Subcutaneous adipose tissue (tissue), 4 donors: ENCODE results near the gene FTO. TPM values are rescaled to one million over a fixed set of nuclear protein-coding genes. Genes with fewer than 3 reads are reported as not detected.

Source experiments
- total RNA-seq, 4 donors: library from RNA; depleted of rRNA; stranded (reverse); fragments of >200 nt; gene quantifications; one replicate each; pipeline ENCODE4 v1.1.0, GENCODE V29; 2016
- TF ChIP-seq, protein P1 (sequence below): fragments of 450-650 bp; IDR thresholded peaks from one replicate; pipeline ENCODE4 v1.5.1; 2016; ENCODE audit warnings: low read depth, mild to moderate bottlenecking, control low read depth, antibody characterized with exemption, moderate library complexity

The FTO gene
- total RNA-seq, 4 donors from 2014 or later, result 74.3 to 102 (median 90.9) TPM

DNA sequence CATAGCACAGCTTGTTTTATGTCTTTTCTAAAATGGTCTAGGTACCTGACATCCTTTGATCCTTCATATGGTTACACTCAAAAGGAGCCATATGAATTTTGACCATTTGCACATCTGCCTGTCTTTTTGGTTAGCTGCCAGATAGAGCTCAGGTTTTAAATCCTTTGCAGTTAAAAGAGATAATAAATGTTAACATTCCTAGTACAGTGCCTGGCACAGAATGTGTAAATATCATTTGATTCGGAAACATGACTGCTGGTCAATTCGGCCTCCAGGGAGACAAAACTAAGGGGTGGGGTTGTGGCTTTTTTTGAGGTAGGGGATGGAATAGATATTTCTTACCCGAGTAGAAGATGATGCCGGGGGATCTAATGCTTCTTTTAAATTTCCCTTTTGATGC lies 64.2 kb downstream of the FTO start:
- TF ChIP-seq, protein P1, sequence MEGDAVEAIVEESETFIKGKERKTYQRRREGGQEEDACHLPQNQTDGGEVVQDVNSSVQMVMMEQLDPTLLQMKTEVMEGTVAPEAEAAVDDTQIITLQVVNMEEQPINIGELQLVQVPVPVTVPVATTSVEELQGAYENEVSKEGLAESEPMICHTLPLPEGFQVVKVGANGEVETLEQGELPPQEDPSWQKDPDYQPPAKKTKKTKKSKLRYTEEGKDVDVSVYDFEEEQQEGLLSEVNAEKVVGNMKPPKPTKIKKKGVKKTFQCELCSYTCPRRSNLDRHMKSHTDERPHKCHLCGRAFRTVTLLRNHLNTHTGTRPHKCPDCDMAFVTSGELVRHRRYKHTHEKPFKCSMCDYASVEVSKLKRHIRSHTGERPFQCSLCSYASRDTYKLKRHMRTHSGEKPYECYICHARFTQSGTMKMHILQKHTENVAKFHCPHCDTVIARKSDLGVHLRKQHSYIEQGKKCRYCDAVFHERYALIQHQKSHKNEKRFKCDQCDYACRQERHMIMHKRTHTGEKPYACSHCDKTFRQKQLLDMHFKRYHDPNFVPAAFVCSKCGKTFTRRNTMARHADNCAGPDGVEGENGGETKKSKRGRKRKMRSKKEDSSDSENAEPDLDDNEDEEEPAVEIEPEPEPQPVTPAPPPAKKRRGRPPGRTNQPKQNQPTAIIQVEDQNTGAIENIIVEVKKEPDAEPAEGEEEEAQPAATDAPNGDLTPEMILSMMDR, result no peak

DNA sequence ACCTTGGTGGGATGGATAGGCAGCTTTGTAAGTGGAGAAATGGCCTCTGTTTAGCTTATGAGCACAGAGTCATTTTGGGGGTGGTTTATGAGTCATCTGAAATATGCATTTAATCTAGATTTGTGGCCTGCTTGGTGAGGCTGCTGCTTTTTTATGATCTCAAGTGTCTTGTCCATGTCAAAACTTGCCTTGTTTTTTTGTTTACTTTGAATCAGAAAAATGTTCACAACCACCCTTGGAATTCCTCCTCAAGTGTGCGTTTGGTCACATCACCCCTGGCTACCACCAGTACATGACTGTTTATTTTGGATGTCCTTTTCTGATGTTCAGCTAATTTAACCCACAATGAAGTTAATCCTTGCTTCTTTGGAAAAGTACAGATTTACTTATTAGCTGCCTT lies 64.6 kb downstream of the FTO start:
- TF ChIP-seq, protein P1, result no peak

DNA sequence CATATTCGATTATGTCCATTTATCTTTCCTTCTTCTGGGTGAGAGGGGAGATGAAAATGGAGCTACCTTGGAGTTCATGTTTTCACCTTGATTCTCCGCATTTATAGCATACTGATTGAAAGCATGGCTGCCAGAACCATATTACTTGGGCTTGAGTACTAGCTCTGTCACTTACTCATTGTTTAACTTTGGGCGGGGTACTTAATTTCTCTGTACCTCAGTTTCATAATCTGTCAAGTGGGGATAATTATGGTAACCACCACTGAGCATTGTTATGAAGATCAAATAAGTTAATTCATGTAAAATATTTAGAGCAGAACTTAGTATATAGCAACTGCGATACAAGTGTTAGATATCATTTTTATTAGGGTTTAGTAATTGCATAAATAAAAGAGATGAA lies 65.2 kb downstream of the FTO start:
- TF ChIP-seq, protein P1, result no peak

DNA sequence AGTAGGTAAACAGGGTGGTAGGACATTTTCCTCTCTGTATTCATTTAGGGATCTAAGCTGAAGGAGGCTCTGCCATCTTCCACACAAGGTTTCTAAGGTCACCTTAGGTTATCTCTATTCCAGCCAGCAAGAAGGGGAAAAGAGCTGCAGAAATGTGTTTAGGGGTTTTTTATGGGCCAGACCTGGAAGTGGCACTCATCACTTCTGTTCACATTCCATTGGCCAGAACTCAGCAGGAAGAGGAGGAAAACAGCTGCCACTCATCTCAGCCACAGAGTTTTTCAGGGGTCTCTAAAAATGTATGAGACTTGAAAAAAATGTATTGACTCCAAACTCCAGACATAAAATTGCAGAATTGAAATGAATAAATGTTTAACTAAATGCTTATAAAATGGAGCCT lies 65.8 kb downstream of the FTO start:
- TF ChIP-seq, protein P1, result no peak

DNA sequence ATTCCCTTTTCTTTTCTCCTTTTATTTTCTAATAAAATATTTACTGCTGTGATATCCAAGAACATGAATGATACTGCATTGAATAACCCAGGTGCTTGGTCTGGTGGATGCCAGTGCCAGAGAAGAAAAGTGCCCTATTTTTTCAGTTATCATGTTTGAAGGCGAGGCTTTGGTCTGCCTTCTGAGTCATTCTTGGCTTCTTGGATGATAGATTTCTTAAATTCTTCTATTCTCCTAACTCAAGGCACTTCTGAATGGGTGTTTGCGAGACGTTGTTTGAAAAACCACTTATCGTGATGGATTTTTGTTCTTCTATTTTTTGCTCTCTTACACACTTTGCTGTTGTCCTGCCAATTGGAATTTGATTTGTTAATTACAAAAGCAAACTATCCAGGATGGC lies 66.7 kb downstream of the FTO start:
- TF ChIP-seq, protein P1, result no peak

DNA sequence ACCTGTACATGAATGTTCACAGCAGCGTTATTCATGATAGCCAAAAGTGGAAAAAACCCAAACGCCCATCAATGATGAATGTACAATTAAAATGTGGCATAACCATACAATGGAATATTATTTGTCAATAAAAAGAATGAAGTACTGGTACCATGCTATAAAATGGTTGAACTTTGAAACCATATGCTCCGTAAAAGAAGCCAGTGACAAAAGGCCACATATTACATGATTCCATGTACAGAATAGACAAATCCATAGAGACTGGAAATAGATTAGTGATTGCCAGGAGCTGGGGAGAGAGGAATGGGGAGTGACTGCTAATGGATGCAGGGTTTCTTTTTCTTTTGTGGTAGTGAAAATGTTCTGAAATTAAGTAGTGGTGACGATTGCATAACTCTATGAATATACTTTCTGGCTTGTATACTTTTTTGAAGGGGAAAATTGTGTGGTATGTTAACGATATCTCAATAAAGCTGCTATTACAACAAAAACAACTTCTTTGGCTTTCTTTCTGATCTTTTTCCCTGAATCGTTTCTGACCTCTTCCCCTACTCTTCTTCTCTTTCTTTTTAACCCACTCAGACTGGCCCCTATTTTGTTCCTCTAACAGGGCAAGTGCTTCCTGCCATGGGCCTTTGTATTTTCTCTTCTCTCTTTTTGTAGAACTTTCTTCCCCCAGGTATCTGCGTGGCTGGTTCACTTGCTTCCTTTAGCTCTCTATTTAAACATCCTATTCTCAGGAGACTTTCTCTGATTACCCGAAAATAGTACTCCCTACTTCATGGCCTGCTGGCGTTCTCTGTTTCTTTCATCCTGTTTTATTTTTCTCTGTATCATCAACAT lies 67.9 kb downstream of the FTO start:
- TF ChIP-seq, protein P1, result no peak

DNA sequence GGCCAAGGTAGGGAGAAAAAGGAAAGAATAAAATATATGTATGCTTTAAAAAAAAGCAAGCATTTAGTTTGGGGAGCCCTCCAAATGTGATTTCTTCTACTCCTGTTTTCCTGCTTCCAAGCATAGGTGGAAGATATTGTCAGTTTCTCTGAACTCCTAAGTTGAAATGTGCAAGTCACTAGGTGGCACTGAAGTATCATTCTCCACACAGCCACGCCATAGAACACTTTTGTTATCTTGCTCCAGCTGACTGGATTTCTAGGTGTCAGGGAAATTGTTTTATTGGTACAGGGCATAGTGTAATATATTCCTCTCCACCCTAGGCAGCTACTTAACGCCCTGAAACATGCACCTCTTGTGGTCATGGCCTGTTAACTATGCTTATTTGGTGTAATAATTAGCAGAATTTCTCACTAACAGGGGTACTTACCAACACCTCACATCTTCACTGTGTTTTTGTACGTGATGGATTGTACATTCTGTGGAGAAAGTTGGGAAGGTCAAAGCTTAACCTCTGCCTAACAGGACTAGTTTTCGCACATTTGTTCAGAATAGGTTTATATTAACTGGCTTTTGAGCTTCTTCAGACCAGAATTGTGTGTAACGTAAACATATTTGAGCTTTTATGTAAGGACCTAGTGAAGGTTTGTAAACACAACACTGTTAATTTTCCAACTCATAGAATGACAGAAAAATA lies 69.3 kb downstream of the FTO start:
- TF ChIP-seq, protein P1, result no peak
